Activated CD8-positive, alpha-beta T cell treated with anti-CD3 and anti-CD28 coated beads, Interleukin-2, amount 10 ng/mL, durations not matched to agents 7 days and 5 days (primary cell): Measurements from ENCODE around the gene IDUA. TPM values are rescaled to one million over a fixed set of nuclear protein-coding genes. Genes with fewer than 3 reads are reported as not detected.

ENCODE experiments used
- ATAC-seq: fragments of 150-1000 bp; cut with Tn5 transposase; one replicate; pipeline ENCODE4 v1.10.0; 2021; ENCODE audit warnings: moderate library complexity
- CTCF ChIA-PET: fragments of 350-600 bp; sonication (Branson Sonifier 250); formaldehyde crosslinking; loops from one replicate; lab custom pipeline; 2021; ENCODE audit warnings: antibody characterized with exemption; lab: Charles Lee
- POLR2A ChIA-PET: fragments of 350-600 bp; sonication (Branson Sonifier 250); formaldehyde crosslinking; loops from one replicate; lab custom pipeline; 2021; ENCODE audit warnings: antibody characterized with exemption; lab: Charles Lee
- DNase-seq: peaks from one replicate; pipeline ENCODE4 v3.0.0-alpha.2; 2020
- H3K27ac Mint-ChIP-seq: one replicate; pipeline ENCODE4 v1.8.0; 2021; ENCODE audit warnings: mild to moderate bottlenecking, mixed read lengths
- H3K27me3 Mint-ChIP-seq: one replicate; pipeline ENCODE4 v1.8.0; 2021; ENCODE audit warnings: low read depth, mixed read lengths
- H3K36me3 Mint-ChIP-seq: one replicate; pipeline ENCODE4 v1.8.0; 2021; ENCODE audit warnings: low read depth, mixed read lengths
- H3K4me1 Mint-ChIP-seq: one replicate; pipeline ENCODE4 v1.8.0; 2021; ENCODE audit warnings: low read depth, mixed read lengths
- H3K4me3 Mint-ChIP-seq: one replicate; pipeline ENCODE4 v1.8.0; 2021; ENCODE audit warnings: mild to moderate bottlenecking, mixed read lengths
- H3K9me3 Mint-ChIP-seq: one replicate; pipeline ENCODE4 v1.8.0; 2022; ENCODE audit warnings: mixed read lengths; ENCODE audit not compliant: insufficient read depth
- total RNA-seq, 2 experiments: library from RNA; stranded (reverse); gene quantifications; one replicate each; pipeline ENCODE4 v1.2.3, GENCODE V29; 2021

Gene IDUA
- total RNA-seq, 2 experiments from 2014 or later: 19.0 to 20.9 TPM

DNA sequence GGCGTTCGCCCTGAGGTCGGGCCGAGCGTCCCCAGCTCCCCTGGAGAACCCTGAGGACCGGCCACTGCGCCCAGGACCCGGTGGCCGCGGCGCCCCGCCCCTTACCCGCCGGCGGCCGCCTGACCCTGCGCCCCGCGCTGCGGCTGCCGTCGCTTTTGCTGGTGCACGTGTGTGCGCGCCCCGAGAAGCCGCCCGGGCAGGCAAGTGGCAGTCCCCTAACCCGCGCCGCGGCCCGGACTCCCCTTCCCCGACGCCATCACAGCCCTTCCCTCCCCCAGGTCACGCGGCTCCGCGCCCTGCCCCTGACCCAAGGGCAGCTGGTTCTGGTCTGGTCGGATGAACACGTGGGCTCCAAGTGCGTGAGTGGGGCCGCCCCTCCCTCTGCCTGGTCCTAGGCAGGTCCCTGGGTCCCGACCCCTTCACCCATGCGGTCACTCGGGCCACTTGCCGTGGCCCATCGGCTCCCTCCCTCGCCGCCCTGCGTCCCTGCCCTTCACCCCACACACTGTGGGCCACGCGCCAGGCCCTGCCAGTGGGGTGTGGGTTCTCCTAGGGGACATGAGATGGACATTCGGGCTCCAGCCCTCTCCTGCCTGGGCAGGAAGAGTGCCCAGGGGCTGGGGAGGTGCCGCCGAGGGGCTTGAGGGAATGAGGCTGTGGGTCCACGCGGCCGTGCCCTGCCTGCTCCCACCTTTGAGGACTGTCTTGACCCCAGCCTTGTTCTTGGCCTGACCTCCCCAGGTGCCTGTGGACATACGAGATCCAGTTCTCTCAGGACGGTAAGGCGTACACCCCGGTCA, 16.6 kb downstream of the IDUA start:
- CTCF ChIA-PET: no interaction called here
- peaks cover 51% of the 10 kb centered on the region for H3K27me3 Mint-ChIP-seq

GRCh38 chr4:1004071-1004418, 17.2 kb downstream of the IDUA start:
- no peak for DNase-seq
- CTCF ChIA-PET: no interaction called here
- no peak for ATAC-seq
- H3K27me3 Mint-ChIP-seq: peaks cover 53% of the 10 kb centered on the region
- H3K36me3 Mint-ChIP-seq: no peaks in the 10 kb centered on the region
- H3K9me3 Mint-ChIP-seq: no peaks in the 10 kb centered on the region
- no peak overlapping the region for H3K4me3 Mint-ChIP-seq
- H3K27ac Mint-ChIP-seq: no peak overlapping the region
- peaks cover 6% of the 10 kb centered on the region for H3K4me1 Mint-ChIP-seq
- POLR2A ChIA-PET: no interaction called here

More for the DNA sequence above, 16.6 kb downstream of the IDUA start:
- POLR2A ChIA-PET: no interaction called here
- H3K4me1 Mint-ChIP-seq: peaks cover under 1% of the 10 kb centered on the region
- H3K9me3 Mint-ChIP-seq: no peaks in the 10 kb centered on the region
- H3K27ac Mint-ChIP-seq: no peak overlapping the region
- ATAC-seq (no peak), DNase-seq (no peak)
- no peak overlapping the region for H3K4me3 Mint-ChIP-seq
- no peaks in the 10 kb centered on the region for H3K36me3 Mint-ChIP-seq

- ChIA-PET POLR2A (no interaction called here), CTCF (interaction anchor here (0.6 to 1.2 kb wide), 2 partner anchors 18 to 205 kb away, joined by 3 read pairs; partner anchors contain the start of gene IDUA)
- no peak for ATAC-seq
- no peaks in the 10 kb centered on the region for H3K9me3 Mint-ChIP-seq
- peaks cover 51% of the 10 kb centered on the region for H3K27me3 Mint-ChIP-seq
- no peaks in the 10 kb centered on the region for H3K36me3 Mint-ChIP-seq
- H3K4me1 Mint-ChIP-seq: peaks cover 9% of the 10 kb centered on the region
- DNase-seq: no peak
- no peak overlapping the region for H3K27ac Mint-ChIP-seq
- no peak overlapping the region for H3K4me3 Mint-ChIP-seq
These were observed 18.0 kb downstream of the IDUA start for GRCh38 chr4:1004557-1005485.

- no peak for ATAC-seq
- no peak for DNase-seq
- Mint-ChIP-seq H3K9me3 (no peaks in the 10 kb centered on the region), H3K4me1 (peaks cover 14% of the 10 kb centered on the region), H3K4me3 (no peak overlapping the region), H3K36me3 (no peaks in the 10 kb centered on the region), H3K27ac (no peak overlapping the region), H3K27me3 (peaks cover 42% of the 10 kb centered on the region)
- CTCF ChIA-PET: no interaction called here
- POLR2A ChIA-PET: no interaction called here
These were observed 20.0 kb downstream of the IDUA start for GRCh38 chr4:1006856-1007255.

- ATAC-seq (peak; percentile 2), DNase-seq (peak; percentile 46)
- Mint-ChIP-seq H3K9me3 (no peaks in the 10 kb centered on the region), H3K36me3 (no peaks in the 10 kb centered on the region), H3K4me3 (peak overlapping the region; percentile 62), H3K27ac (no peak overlapping the region), H3K27me3 (peaks cover 33% of the 10 kb centered on the region), H3K4me1 (peaks cover 19% of the 10 kb centered on the region)
- CTCF ChIA-PET: no interaction called here
- POLR2A ChIA-PET: no interaction called here
These were observed 22.1 kb downstream of the IDUA start for GRCh38 chr4:1008840-1009541.

DNA sequence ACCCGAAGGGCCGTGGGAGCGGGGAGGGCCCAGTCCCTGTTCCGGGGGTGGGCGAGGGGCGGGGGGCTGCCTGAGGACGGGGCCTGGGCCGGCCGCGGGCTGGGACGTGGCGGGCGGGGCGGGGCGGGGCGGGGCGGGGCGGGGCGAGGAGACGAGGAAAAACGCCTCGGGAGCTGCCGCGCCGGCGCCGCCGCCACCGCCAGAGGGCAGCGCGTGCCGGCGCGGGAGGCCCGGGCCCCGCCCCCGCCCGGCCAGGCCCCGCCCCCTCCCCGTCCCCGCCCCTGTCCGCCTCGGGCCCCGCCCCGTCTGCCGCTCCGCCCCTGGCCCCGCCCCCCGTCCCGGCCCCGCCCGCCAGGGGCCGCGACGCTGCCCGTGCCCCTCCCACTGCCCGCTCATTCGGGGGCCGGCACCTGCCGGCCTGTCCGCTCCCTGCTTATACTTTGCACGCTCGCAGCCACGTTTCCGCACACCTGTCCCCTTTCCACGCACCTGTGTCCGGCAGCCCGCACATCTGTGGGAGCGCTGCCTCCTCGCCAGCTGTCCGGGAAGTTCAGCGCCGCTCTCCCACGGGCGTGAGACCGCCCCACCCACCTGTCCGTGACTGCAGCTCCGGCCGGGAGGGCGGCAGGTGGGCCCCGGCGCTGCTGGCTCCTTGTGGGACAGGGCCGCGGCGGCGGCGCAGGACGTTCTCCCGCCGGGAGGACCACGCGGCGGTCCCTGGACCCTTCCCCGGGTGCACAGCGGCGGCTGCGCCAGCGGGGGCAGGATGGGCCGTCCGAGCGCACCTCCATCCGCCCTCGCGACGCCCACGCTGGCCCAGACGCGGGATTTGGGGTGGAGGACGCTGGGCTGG, 22.9 kb downstream of the IDUA start:
- ChIA-PET POLR2A (interaction anchor here (1.3 kb wide), 1 partner anchor 12 kb away, joined by 3 read pairs; no protein-coding TSS in a partner anchor), CTCF (interaction anchor here (0.8 to 1.7 kb wide), 2 partner anchors 23 to 259 kb away, joined by 3 to 6 read pairs; partner anchors contain the start of gene IDUA)
- Mint-ChIP-seq H3K27ac (peak overlapping the region; percentile 87), H3K4me3 (peak overlapping the region; percentile 74), H3K27me3 (peaks cover 30% of the 10 kb centered on the region), H3K36me3 (no peaks in the 10 kb centered on the region), H3K9me3 (no peaks in the 10 kb centered on the region), H3K4me1 (peaks cover 21% of the 10 kb centered on the region)
- DNase-seq (peak; percentile 79), ATAC-seq (peak; percentile 47)

- DNase-seq (peak; percentile 90), ATAC-seq (peak; percentile 54)
- Mint-ChIP-seq H3K27ac (peak overlapping the region; percentile 87), H3K36me3 (no peaks in the 10 kb centered on the region), H3K4me1 (peaks cover 21% of the 10 kb centered on the region), H3K27me3 (peaks cover 29% of the 10 kb centered on the region), H3K4me3 (peak overlapping the region; percentile 66), H3K9me3 (no peaks in the 10 kb centered on the region)
- POLR2A ChIA-PET: interaction anchor here (0.6 to 1.3 kb wide), 3 partner anchors 11 to 320 kb away, joined by 3 read pairs; no protein-coding TSS in a partner anchor
- CTCF ChIA-PET: interaction anchor here (0.8 to 1.7 kb wide), 2 partner anchors 23 to 258 kb away, joined by 3 to 6 read pairs; partner anchors contain the start of gene IDUA
These were observed 23.7 kb downstream of the IDUA start for GRCh38 chr4:1010395-1011021.

GRCh38 chr4:1011022-1011665, 24.3 kb downstream of the IDUA start, which contains the start of gene FGFRL1:
Gene FGFRL1, plus strand, starts transcription at chr4:1011626. Its CDS starts 860 bp downstream, at chr4:1012486.
- Mint-ChIP-seq H3K36me3 (no peaks in the 10 kb centered on the region), H3K4me3 (peak within 1 kb of the TSS; percentile 66), H3K27me3 (peaks cover 26% of the 10 kb centered on the region), H3K9me3 (no peaks in the 10 kb centered on the region), H3K4me1 (peaks cover 21% of the 10 kb centered on the region), H3K27ac (peak within 1 kb of the TSS; percentile 87)
- ChIA-PET CTCF (interaction anchor here (1.7 kb wide), 1 partner anchor 24 kb away, joined by 6 read pairs; the partner anchor contains the start of gene IDUA), POLR2A (interaction anchor here (0.6 to 1.3 kb wide), 3 partner anchors 11 to 319 kb away, joined by 3 read pairs; no protein-coding TSS in a partner anchor)
- DNase-seq (peak; percentile 95), ATAC-seq (peak; percentile 60)

DNA sequence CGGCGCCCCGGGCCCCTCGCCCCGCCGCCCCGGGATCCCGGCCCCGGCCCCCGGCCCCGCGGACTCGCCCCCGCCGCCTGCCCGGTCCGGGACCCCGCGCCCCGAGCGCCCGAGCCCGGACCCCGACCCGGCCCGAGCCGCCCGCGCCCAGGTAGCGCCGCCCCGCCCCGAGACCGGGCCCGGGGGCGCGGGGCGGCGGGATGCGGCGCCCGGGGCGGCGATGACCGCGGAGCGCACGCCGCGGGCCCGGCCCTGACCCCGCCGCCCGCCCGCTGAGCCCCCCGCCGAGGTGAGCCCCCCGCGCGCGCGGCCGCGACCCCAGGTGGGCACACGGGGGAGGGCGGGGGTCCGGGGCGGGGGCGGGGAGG, 24.8 kb downstream of the IDUA start:
- Mint-ChIP-seq H3K36me3 (no peaks in the 10 kb centered on the region), H3K4me3 (no peak overlapping the region), H3K4me1 (peaks cover 21% of the 10 kb centered on the region), H3K27ac (no peak overlapping the region), H3K27me3 (peaks cover 23% of the 10 kb centered on the region), H3K9me3 (no peaks in the 10 kb centered on the region)
- CTCF ChIA-PET: no interaction called here
- ATAC-seq (no peak), DNase-seq (no peak)
- POLR2A ChIA-PET: no interaction called here
